ENCODE measurements around the gene IQCH. TPM values are rescaled to one million over a fixed set of nuclear protein-coding genes. Genes with fewer than 3 reads are reported as not detected.
"Not testable (repeated sequence)": the region's sequence is repeated elsewhere in the genome, so short reads cannot be mapped to it uniquely, and the experiment has no call there.

The IQCH gene
- total RNA-seq, 2 donors from 2014 or later, result 0.93 to 2.2 TPM

DNA sequence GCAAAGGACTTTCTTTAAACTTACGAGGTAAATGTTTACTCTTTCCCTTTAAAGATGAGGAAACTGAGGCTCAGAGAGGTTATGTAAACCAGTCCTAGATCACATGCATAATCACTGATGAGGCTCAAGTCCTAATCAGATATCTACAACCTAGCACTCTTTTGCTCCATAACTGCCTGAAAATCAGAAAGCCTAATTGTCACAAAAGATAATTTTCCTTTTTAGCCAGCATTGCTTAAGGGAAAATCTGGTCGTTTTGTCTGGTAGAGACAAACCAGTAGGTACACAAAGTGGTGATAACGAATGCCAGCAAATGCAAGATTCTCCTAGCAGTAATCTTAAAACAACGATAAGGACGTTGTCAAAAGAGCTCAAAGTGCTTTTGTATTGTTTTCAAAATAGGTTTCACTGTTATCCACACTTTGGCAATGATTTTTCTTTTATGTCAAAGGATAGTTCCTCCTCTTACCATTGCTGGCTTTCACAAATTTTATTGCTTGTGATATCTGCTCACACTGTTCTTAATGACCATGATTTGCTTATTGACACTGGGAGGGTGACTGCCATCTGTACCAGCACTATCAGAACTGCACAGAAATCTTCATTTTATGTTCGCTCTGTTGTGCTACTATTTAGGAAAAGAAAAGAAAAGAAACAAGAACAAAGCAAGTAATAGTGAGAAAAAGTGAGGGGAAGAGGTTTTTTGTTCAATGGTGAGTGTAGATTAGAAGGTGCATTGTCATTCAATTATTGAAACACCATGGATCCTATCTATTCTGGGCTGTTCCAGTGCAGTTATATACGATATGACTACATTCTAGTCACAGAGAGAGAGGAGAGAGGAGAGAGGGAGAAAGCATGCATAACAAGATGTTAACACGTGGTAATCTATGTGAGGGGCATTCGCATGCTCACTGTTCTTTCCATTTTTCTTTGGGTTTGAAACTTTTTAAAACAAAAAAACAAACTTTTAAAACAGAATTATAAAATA, 13.7 kb downstream of the IQCH start:
- no peaks in the 10 kb centered on the region for H3K27me3 ChIP-seq
- intact Hi-C loops (cut with DNase I), result no loop called here
- TF ChIP-seq, protein P1, sequence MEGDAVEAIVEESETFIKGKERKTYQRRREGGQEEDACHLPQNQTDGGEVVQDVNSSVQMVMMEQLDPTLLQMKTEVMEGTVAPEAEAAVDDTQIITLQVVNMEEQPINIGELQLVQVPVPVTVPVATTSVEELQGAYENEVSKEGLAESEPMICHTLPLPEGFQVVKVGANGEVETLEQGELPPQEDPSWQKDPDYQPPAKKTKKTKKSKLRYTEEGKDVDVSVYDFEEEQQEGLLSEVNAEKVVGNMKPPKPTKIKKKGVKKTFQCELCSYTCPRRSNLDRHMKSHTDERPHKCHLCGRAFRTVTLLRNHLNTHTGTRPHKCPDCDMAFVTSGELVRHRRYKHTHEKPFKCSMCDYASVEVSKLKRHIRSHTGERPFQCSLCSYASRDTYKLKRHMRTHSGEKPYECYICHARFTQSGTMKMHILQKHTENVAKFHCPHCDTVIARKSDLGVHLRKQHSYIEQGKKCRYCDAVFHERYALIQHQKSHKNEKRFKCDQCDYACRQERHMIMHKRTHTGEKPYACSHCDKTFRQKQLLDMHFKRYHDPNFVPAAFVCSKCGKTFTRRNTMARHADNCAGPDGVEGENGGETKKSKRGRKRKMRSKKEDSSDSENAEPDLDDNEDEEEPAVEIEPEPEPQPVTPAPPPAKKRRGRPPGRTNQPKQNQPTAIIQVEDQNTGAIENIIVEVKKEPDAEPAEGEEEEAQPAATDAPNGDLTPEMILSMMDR (IDR thresholded peaks at IDR 0.05), result no peak
- no peak overlapping the region for H3K9ac ChIP-seq (ENCODE audit: low read depth in 2 of 2, low read length in 2 of 2)
- DNase-seq, result no peak
- no peak overlapping the region for H3K27ac ChIP-seq
- H3K36me3 ChIP-seq, result no peaks in the 10 kb centered on the region
- no peaks in the 10 kb centered on the region for H3K9me3 ChIP-seq
- no peak overlapping the region for H3K4me3 ChIP-seq
- H3K4me1 ChIP-seq, result no peaks in the 10 kb centered on the region

DNA sequence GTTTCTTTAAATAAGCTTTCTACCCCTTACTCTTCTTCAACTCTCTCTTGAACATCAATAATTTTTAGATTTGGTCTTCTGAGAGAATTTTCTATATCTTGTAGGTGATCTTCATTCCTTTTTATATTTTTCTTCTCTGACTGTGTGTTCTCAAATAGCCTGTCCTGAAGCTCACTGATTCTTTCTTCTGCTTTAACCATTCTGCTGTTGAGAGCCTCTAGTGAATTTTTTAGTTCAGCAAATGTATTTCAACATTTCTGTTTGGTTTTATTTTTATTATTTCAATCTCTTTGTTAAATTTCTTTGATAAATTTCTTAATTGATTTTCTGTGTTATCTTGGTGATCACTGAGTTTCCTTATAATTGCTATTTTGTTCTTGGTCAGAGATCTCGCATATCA, 19.6 kb downstream of the IQCH start:
- no peak overlapping the region for H3K27ac ChIP-seq
- no peak for DNase-seq
- H3K27me3 ChIP-seq, result no peaks in the 10 kb centered on the region
- no peaks in the 10 kb centered on the region for H3K4me1 ChIP-seq
- TF ChIP-seq, protein P1 (IDR thresholded peaks at IDR 0.05), result no peak
- no peak overlapping the region for H3K4me3 ChIP-seq
- H3K9ac ChIP-seq (ENCODE audit: low read depth in 2 of 2, low read length in 2 of 2), result no peak overlapping the region
- H3K9me3 ChIP-seq, result no peaks in the 10 kb centered on the region
- intact Hi-C loops (cut with DNase I), result no loop called here
- no peaks in the 10 kb centered on the region for H3K36me3 ChIP-seq

DNA sequence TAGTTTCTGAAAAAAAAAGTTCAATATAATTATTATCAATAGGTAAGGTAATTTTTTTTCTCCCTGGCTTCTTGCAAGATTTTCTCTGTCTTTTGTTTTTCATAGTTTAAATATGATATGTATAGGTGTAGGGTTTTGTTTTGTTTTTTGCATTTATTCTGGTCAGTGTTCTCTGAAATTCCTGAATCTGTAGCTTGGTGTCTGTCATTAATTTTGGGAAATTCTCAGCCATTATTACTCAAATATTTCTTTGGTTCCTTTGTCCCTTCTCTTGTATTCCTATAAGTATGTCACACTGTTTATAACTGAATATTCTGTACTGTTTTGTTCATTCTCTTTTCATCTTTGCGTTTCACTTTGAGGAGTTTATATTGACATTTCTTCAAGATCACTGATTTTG, 22.1 kb downstream of the IQCH start:
- H3K36me3 ChIP-seq, result no peaks in the 10 kb centered on the region
- intact Hi-C loops (cut with DNase I), result no loop called here

DNA sequence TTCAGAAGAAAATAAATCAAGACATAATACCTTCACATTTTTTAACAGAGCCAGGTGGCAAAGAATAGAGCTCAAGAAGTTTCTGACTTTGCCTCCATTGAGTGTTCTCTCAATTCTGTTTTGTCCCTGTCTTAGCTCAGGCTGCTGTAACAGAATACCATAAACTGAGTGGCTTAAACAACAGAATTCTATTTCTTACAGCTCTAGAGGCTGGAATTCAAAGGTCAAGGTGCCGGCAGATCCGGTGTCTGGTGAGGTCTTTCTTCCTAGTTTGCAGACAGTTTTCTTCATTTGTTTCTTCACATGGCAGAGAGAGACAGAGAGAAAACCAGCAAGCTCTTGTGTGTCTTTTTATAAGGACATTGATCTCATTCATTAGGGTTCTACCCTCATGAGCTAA, 25.6 kb downstream of the IQCH start:
- no peaks in the 10 kb centered on the region for H3K27me3 ChIP-seq
- H3K9ac ChIP-seq (ENCODE audit: low read depth in 2 of 2, low read length in 2 of 2), result no peak overlapping the region
- H3K36me3 ChIP-seq, result no peaks in the 10 kb centered on the region
- H3K27ac ChIP-seq, result no peak overlapping the region
- TF ChIP-seq, protein P1 (IDR thresholded peaks at IDR 0.05), result no peak
- no peak for DNase-seq
- intact Hi-C loops (cut with DNase I), result no loop called here
- H3K4me1 ChIP-seq, result no peaks in the 10 kb centered on the region
- no peak overlapping the region for H3K4me3 ChIP-seq
- no peaks in the 10 kb centered on the region for H3K9me3 ChIP-seq

More for the DNA sequence above, 22.1 kb downstream of the IQCH start:
- Histone ChIP-seq H3K9me3 (no peaks in the 10 kb centered on the region), H3K4me3 (no peak overlapping the region), H3K27ac (no peak overlapping the region), H3K4me1 (no peaks in the 10 kb centered on the region), H3K27me3 (no peaks in the 10 kb centered on the region), H3K9ac (ENCODE audit: low read depth in 2 of 2, low read length in 2 of 2) (no peak overlapping the region)
- TF ChIP-seq, protein P1 (IDR thresholded peaks at IDR 0.05), result no peak
- DNase-seq, result no peak

DNA sequence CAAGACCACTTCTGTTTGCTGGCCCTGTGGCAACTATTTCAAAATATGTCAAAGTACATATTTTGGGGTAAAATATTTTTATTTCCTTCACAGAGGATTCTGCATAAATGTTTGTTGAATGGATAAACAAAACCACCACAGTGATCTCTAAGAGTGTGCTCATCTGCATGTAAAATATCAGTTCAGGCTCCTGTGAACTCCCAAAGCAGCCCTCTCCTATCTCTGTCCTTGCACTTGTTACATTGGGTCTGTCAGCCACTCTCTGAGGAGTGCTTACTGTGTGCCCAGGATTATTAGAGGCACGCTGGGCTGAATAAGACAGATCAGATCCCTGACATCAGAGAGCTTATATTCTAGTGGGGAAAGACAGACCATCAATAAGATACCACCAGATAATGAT, 27.1 kb downstream of the IQCH start:
- H3K36me3 ChIP-seq, result no peaks in the 10 kb centered on the region
- H3K27me3 ChIP-seq, result no peaks in the 10 kb centered on the region
- H3K4me1 ChIP-seq, result no peaks in the 10 kb centered on the region
- TF ChIP-seq, protein P1 (IDR thresholded peaks at IDR 0.05), result no peak
- H3K27ac ChIP-seq, result no peak overlapping the region
- no peak overlapping the region for H3K4me3 ChIP-seq
- H3K9me3 ChIP-seq, result no peaks in the 10 kb centered on the region
- no peak overlapping the region for H3K9ac ChIP-seq (ENCODE audit: low read depth in 2 of 2, low read length in 2 of 2)
- no peak for DNase-seq
- intact Hi-C loops (cut with DNase I), result no loop called here

DNA sequence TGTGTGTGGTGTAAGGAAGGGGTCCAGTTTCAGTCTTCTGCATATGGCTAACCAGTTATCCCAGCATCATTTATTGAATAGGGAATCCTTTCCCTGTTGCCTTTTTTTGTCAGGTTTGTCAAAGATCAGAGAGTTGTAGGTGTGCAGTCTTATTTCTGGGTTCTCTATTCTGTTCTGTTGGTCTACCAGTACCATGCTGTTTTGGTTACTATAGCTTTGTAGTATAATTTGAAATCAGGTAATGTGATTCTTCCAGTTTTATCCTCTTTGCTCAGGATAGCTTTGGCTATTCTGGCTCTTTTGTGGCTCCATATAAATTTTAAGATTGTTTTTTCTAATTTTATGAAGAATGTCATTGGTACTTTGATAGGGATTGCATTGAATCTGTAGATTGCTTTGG, 31.0 kb downstream of the IQCH start:
- H3K27ac ChIP-seq; intact Hi-C loops (cut with DNase I); DNase-seq: not testable (repeated sequence)

DNA sequence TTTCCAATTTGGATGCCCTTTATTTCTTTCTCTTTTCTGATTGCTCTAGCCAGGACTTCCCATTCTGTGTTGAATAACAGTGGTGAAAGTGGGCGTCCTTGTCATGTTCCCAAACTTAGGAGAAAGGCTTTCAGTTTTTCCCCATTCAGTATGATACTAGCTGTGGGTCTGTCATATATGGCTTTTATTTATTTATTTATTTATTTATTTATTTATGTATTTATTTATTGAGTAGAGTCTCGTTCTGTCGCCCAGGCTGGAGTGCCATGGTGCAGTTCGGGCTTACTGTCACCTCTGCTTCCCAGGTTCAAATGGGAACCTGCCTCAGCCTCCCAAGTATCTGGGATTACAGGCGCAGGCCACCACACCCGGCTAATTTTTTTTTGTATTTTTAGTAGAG, 31.8 kb downstream of the IQCH start:
- DNase-seq; H3K9ac ChIP-seq (ENCODE audit: low read depth in 2 of 2, low read length in 2 of 2); H3K9me3 ChIP-seq; H3K27ac ChIP-seq; H3K4me3 ChIP-seq; H3K4me1 ChIP-seq; H3K27me3 ChIP-seq; intact Hi-C loops (cut with DNase I); H3K36me3 ChIP-seq: not testable (repeated sequence)

More for the DNA sequence above, 31.0 kb downstream of the IQCH start:
- not testable (repeated sequence) for H3K27me3 ChIP-seq; H3K36me3 ChIP-seq; H3K9me3 ChIP-seq; H3K4me3 ChIP-seq; H3K4me1 ChIP-seq; H3K9ac ChIP-seq (ENCODE audit: low read depth in 2 of 2, low read length in 2 of 2)

All from colonic mucosa (tissue), 4 donors.